ENCODE data around the gene PAGR1. TPM values are rescaled to one million over a fixed set of nuclear protein-coding genes. Genes with fewer than 3 reads are reported as not detected.
"Not testable (repeated sequence)": the region's sequence is repeated elsewhere in the genome, so short reads cannot be mapped to it uniquely, and the experiment has no call there.

Gene PAGR1
- total RNA-seq, 1 donor from 2014 or later = 24.3 TPM

DNA sequence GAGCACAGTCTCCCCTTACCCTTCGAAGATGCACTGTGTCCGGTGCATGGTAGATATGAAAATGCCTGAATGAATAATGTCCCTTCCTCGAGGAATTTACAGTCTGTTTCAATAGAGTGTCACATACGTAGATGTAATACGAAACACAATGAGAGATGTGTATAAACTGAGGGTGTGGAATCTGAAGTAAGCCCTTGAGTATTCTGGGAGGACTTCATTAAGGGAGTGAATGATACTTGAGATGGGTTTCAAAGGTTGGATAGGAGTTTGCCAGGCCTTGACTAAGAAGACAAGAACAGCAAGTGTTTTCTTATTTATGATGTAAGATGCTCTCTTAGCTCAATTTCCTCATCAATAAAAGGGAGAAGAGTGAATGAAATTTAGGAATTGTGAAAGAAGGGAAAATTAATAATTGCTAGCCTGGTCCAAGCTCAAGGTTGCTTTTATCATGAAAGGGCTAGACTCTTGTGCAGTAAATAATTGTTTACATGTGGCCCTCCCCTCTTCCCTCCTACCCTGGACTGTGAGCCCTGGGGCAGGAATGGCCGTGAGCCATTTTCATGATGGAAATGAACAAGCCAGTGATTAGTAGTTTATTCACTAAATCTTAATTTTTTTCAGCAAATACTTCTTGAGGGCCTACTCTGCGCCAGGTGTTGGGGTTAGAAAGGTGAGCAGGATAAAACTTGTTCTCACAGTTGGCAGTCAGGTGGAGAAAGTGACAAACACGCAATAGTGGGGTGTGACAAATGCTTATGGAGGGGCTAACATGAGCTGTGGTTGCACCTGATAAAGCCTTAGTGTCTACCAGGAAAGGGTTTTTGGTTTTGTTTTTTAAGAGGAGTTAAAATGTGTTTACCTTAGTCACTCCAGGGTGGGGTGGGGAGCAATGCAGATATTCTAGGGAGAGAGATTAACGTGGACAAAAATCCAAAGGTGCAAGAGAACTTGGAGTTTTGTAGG is 23.8 kb upstream of the PAGR1 start:
- intact Hi-C loops (cut with micrococcal nuclease) = loop anchor here (1.0 kb wide), 1 partner anchor 56 kb away; no protein-coding TSS in a partner anchor

DNA sequence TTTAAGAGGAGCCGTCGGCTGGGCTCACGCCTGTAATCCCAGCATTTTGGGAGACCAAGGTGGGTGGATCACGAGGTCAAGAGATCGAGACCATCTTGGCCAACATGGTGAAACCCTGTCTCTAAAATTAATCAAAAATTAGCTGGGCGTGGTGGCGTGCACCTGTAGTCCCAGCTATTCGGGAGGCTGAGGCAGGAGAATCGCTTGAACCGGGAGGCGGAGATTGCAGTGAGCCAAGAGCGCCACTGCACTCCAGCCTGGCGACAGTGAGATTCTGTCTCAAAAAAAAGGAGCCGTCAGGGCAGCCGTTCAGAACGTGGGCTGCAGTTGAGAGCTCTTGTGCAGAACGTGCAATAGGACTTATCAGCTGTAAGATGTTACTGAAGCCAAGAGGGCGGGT is 22.8 kb upstream of the PAGR1 start:
- intact Hi-C loops (cut with micrococcal nuclease) = not testable (repeated sequence)

GRCh38 chr16:29794231-29794710 is 21.7 kb upstream of the PAGR1 start:
- intact Hi-C loops (cut with micrococcal nuclease) = no loop called here

- intact Hi-C loops (cut with micrococcal nuclease) = no loop called here
Observed at GRCh38 chr16:29802416-29802935, 13.5 kb upstream of the PAGR1 start.

GRCh38 chr16:29804020-29804419 is 11.9 kb upstream of the PAGR1 start:
- intact Hi-C loops (cut with micrococcal nuclease) = loop anchor here (2.0 kb wide), 1 partner anchor 17 kb away; the partner anchor contains the start of gene MVP

DNA sequence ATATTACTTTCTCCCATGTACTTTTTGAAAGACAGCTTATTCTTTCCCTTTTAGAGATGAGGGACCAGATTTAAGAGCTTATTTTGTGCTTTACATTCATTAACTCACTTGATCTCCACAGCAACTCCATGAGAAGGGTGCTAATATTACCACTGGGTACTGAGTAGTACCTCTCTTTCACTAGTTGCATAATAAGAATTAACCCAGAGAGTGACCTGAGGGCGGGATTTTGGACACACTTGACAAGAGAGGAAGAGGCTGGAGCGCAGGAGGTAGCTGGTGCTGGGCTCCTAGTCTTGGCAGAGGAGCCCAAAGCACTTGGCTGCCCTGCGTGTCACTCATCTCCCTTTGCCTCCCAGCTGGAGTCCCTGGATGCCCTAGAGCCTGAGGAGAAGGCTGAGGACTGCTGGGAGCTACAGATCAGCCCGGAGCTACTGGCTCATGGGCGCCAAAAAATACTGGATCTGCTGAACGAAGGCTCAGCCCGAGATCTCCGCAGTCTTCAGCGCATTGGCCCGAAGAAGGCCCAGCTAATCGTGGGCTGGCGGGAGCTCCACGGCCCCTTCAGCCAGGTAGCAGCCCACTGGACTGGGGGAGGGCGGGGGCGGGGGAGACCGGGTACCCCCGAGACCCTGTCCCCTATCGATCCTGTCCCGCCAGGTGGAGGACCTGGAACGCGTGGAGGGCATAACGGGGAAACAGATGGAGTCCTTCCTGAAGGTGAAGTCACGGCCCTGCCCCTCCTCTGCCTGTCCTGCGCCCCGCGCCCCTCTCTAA is 11.3 kb upstream of the PAGR1 start:
- intact Hi-C loops (cut with micrococcal nuclease) = loop anchor here (1.0 to 5.0 kb wide), 11 partner anchors 12 to 982 kb away; partner anchors contain the start of genes ATXN2L, CDIPT, INO80E and KIF22

DNA sequence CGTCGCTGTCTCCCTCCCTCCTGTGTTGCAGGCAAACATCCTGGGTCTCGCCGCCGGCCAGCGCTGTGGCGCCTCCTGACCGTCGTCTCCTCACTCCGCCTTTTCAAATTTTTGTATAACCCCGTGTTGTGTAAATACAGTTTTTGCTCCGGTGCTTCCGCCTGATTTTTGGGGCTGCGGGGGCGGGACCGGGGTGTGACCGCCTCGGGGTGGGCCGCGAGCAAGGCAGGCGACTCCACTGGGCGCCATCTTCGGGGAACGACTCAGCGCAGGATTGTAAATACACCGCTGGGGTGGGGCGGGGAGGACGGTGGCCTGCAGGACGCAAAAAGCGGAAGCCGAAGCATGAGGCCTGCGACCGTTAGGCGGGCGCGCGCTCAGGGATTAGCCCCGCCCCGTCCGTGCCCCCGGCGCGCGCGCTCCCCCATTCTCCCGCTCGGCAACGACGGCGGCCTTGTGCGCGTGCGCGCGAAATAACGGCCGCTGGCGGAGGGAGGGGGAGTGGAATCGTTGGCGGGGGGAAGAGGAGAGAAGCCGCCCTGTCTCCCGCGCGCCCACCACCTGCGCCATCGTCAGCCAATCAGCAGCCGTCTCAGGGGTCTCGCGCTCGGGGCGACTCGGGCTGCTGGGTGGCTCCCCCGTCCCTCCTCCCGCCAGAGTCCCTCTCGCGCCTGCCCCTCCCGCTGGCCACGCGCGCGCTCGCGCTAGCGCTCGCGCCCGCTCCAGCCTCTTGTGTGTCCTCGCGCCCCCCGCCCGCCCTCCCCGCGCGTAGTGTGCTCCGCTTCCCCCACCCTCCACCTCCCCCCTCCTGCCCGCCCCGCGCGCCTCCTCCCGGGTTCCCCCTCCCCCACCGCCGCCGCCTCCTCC is 10.5 kb upstream of the PAGR1 start:
- intact Hi-C loops (cut with micrococcal nuclease) = loop anchor here (1.0 to 5.0 kb wide), 11 partner anchors 11 to 983 kb away; partner anchors contain the start of genes ATXN2L, CDIPT, INO80E and KIF22

DNA sequence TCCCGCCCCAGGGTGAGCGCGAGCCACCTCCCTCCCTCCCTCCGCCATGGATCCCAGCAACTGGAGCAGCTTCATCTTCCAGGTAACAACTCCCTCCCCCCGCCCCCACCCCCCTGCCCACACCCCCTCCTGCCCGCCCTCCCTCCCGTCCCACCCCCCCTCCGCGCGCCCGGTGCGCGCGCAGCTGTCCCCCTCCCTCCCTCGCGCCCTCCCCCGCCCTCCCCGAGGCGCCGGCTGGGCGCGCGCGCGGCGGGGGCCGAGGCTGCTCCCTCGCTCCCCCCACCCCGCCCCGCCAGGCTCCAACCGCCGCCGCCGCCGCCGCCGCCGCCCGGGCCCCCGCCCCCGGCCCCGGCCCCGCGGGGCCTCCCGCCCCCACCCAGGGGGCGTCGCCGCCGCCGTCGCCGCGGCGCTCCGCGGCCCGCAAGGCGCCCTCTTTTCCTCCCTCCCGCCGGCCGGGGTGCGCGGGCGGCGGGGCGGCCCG is 9.8 kb upstream of the PAGR1 start, which contains the start of gene MAZ:
MAZ (plus strand) TSS at position 431 of the 481 bp plus-strand sequence. CDS start 173 bp downstream, outside the sequence.
- intact Hi-C loops (cut with micrococcal nuclease) = loop anchor here (5.0 kb wide), 2 partner anchors 891 to 984 kb away; partner anchors contain the start of genes ATXN2L and SRCAP

GRCh38 chr16:29806641-29807425 is 9.1 kb upstream of the PAGR1 start:
- intact Hi-C loops (cut with micrococcal nuclease) = loop anchor here (1.0 to 5.0 kb wide), 3 partner anchors 41 to 985 kb away; partner anchors contain the start of genes ATXN2L and SRCAP

GRCh38 chr16:29807426-29808218 is 8.3 kb upstream of the PAGR1 start:
- intact Hi-C loops (cut with micrococcal nuclease) = loop anchor here (1.0 to 5.0 kb wide), 3 partner anchors 41 to 985 kb away; partner anchors contain the start of genes ATXN2L and SRCAP

DNA sequence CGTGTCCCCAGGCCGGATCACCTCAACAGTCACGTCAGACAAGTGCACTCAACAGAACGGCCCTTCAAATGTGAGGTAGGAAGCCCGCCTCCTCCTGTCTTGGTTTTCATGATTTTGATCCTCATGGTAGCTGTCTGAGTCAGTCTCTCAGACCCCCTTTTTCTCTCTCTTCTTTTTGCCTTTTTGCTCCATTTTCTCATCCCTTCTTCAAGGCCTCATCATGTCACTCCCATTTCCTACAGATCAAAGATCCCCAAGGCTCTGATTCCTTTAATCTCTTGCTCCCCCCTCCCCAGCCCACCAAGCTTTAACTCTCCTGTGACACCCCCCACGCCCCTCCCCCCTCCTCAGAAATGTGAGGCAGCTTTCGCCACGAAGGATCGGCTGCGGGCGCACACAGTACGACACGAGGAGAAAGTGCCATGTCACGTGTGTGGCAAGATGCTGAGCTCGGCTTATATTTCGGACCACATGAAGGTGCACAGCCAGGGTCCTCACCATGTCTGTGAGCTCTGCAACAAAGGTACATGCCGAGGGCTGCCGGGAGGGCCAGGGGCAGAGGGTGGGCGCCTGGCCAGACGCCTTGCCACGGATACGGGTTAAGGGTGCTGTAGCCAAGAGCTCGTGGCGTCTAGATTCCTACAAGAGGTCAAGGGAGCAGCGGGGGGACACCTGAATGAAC is 7.6 kb upstream of the PAGR1 start:
- intact Hi-C loops (cut with micrococcal nuclease) = loop anchor here (5.0 kb wide), 2 partner anchors 889 to 986 kb away; partner anchors contain the start of genes ATXN2L and SRCAP

DNA sequence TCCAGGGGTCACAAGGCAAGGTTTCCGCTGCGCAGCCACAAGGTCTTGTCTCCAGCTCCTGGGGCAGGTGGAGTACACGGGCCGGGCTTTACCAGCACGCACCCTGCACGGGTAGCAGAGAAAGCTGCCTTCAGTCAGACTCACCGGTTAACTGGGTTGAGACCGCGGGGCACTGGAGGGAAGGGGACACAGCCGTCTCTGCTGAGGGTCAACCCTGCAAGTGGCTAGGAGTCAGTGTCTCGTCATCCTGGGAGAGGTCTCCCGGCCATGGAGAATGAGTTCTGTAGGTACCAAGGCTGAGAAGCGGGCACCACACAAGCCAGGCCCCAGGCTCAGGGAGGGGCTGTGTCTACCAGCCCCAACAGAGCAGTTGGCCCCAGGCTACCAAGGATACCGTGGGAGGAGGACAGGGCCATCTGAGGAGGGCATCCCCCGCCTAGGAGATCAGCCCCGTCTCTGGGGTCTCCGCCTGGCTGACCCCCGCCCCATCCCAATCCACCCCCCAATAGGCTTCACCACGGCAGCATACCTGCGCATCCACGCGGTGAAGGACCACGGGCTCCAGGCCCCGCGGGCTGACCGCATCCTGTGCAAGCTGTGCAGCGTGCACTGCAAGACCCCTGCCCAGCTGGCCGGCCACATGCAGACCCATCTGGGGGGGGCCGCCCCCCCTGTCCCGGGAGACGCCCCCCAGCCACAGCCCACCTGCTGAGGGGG is 6.8 kb upstream of the PAGR1 start:
- intact Hi-C loops (cut with micrococcal nuclease) = loop anchor here (5.0 kb wide), 2 partner anchors 888 to 987 kb away; partner anchors contain the start of genes ATXN2L and SRCAP

GRCh38 chr16:29809850-29810698 is 5.9 kb upstream of the PAGR1 start:
- intact Hi-C loops (cut with micrococcal nuclease) = loop anchor here (5.0 kb wide), 2 partner anchors 887 to 988 kb away; partner anchors contain the start of genes ATXN2L and SRCAP

- intact Hi-C loops (cut with micrococcal nuclease) = no loop called here
Observed at GRCh38 chr16:29810699-29811169, 5.2 kb upstream of the PAGR1 start.

DNA sequence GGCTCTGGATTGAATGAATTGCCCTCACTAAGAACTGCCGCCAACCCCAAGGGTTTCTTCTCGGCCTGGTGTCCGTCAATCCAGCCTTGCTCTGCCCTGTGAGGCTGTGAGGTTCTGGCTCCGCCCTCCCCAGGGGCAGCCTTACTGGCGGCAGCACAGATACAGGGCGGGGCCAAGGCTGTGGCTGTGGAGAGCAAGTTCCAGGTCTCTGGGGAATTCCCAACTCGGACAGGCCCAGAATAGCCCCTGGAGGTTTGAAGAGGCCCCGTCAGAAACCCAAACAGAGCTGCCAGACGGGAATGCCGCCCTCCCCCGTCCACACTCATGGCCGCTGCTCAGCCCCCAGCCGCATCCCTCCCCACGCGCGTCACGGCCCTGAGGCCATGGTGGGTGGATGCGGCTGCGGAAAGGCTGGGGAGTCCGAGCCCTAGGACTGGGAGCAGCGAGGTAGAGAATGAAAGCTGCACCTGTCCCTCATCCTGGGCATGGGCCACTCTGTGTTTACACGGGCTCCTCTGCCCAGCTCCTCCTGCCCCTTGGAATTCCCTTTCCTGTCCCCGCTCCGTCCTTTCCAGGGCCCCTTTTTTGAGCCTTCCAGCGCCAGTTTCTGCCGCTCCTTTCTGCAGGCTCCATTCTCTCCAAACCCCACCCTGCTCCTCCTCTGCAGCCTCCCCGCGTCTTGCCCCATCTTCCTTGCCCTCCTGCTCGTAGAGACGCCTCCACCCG is 4.6 kb upstream of the PAGR1 start:
- intact Hi-C loops (cut with micrococcal nuclease) = no loop called here
